GM19240 (cell line): ENCODE measurements around the gene TMEM218.
"Not testable (repeated sequence)": the region's sequence is repeated elsewhere in the genome, so short reads cannot be mapped to it uniquely, and the experiment has no call there.

Experiments used
- DNase-seq: peaks from one replicate; pipeline ENCODE4 v3.0.0; 2011; ENCODE audit warnings: low spot score; ENCODE audit not compliant: insufficient read length

The TMEM218 gene

DNA sequence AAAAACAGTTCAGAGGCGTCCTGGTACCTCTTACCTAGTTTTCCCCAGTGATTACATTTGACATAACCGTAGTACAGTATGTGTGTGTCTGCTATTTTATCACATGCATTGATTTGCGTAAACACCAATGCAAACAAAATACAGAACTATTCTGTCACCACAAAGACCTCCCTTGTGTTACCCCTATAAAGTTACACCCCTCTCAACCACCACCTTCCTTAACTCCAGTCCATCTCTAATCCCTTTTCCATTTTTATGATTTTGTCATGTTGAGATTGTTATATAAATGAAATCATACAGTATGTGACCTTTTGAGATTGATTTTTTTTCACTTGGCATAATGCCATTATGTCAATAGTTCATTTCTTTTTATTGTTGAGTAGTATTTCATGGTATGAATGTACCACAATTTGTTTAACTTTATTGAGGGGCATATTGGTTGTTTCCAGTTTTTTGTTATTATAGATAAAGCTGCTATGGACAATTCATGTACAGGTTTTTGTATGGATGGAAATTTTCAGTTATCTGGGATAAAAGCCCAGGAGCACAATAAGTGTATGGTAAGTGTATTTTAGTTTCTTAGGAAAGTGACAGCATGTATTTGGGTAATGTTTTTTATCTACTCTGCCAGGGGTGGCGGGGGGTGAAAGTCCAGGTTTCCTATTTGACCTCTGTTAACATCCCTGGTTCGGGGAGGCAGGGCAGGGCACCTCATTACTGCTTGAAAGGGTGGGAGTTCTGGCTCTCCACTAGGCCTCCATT is 54.3 kb downstream of the TMEM218 start:
- no peak for DNase-seq

DNA sequence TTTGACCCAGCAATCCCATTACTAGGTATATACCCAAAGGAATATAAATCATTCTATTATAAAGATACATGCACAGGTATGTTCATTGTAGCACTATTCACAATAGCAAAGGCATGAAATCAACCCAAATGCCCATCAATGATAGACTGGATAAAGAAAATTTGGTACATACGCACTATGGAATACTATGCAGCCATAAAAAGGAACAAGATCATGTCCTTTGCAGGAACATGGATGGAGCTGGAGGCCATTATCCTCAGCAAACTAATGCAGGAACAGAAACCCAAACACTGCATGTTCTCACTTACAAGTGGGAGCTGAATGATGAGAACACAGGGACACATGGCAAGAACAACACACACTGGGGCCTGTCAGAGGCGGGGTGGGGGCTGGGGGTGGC is 55.3 kb downstream of the TMEM218 start:
- DNase-seq: not testable (repeated sequence)

GRCh38 chr11:125055107-125055715 is 56.2 kb downstream of the TMEM218 start:
- no peak for DNase-seq

DNA sequence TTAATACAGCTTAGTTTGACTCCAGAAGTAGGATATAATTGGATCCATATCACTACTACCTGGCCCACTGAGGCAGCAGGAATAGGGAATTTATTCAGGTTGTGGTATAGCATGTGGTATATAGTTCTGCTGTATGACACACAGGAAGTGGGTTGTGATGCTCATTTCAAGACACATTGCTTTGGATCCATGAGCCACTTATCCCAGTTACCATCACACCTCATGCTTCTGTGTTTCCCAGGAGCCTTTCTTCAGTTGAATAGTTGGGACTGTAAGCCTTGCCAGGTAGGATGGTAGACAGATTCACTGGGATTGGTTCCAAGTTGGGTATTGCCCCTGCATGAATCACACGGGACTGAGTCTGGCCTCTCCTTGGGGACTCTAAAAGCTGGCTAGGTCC is 58.3 kb downstream of the TMEM218 start:
- no peak for DNase-seq

- no peak for DNase-seq
Measured at GRCh38 chr11:125052047-125052446, 59.4 kb downstream of the TMEM218 start.

- DNase-seq: no peak
Measured at GRCh38 chr11:125049164-125049792, 62.1 kb downstream of the TMEM218 start.
